HCT116 (cell line): Measurements from ENCODE around the gene ARHGAP42. TPM values are rescaled to one million over a fixed set of nuclear protein-coding genes. Genes with fewer than 3 reads are reported as not detected.

Experiments used
- ATAC-seq: fragments of 200-7000 bp; cut with Tn5 transposase; 2 replicates; pipeline ENCODE4 v1.9.1; 2020; ENCODE audit warnings: mild to moderate bottlenecking, moderate library complexity
- BruUV-seq: library from RNA; stranded (reverse); fragments of 400-500 nt; replicated peaks from 2 replicates; lab custom pipeline; 2021; lab: Mats Ljungman, UMichigan
- CTCF ChIA-PET: fragments of 300-600 bp; sonication (Branson Sonifier 250); formaldehyde crosslinking; loops from one replicate; lab custom pipeline; 2021; ENCODE audit warnings: antibody characterized with exemption; lab: Charles Lee
- POLR2A ChIA-PET: fragments of 300-600, 350-600 bp; sonication (Branson Sonifier 250); formaldehyde crosslinking; loops from one replicate; lab custom pipeline; 2021; ENCODE audit warnings: antibody characterized with exemption; lab: Charles Lee
- RAD21 ChIA-PET, 2 experiments: fragments of 300-600 bp; sonication (Branson Sonifier 250); formaldehyde crosslinking; loops; one replicate each; lab custom pipeline; 2023; ENCODE audit warnings: low total read pairs in 2 of 2; ENCODE audit not compliant: uncharacterized antibody in 2 of 2, unreplicated experiment in 2 of 2, low non-redundant PET in 1 of 2; lab: Charles Lee
- DNase-seq: peaks from one replicate; pipeline ENCODE4 v3.0.0-alpha.2; 2010; ENCODE audit warnings: low read depth, low spot score
- H2AFZ ChIP-seq: fragments of 200-600 bp; shearing (Covaris generic), sonication (generic); 2 replicates; pipeline ENCODE4 v1.6.1; 2017; ENCODE audit warnings: low read depth, mixed run types, mixed read lengths, antibody characterized with exemption, low read length; ENCODE audit not compliant: poor library complexity, severe bottlenecking
- H3K27ac ChIP-seq: 2 replicates; pipeline ENCODE4 v1.5.1; 2012; ENCODE audit warnings: low read depth, low read length
- H3K27me3 ChIP-seq: fragments of 200-600 bp; sonication (generic); 2 replicates; pipeline ENCODE4 v1.6.1; 2016; ENCODE audit warnings: mixed run types, low read length, mixed read lengths; ENCODE audit not compliant: insufficient read depth
- H3K36me3 ChIP-seq, 2 experiments: fragments of 200-500 bp in 1 of 2; fragments of 200-600 bp in 1 of 2; sonication (Bioruptor generic) in 1 of 2; sonication (generic) in 1 of 2; 2 replicates each; pipeline versions ENCODE4 v1.5.1 to v1.6.1; 2014 to 2016; ENCODE audit warnings: low read length in 2 of 2, inconsistent platforms in 1 of 2, mixed read lengths in 1 of 2, mixed run types in 1 of 2; ENCODE audit not compliant: insufficient read depth in 2 of 2, control insufficient read depth in 1 of 2
- H3K4me1 ChIP-seq, 2 experiments: fragments of 200-600 bp in 1 of 2; sonication (generic) in 1 of 2; 2 replicates each; pipeline versions ENCODE4 v1.5.1 to v1.6.1; 2012 to 2017; ENCODE audit warnings: low read length in 2 of 2, inconsistent platforms in 1 of 2, mild to moderate bottlenecking in 1 of 2, mixed read lengths in 1 of 2, mixed run types in 1 of 2, moderate library complexity in 1 of 2; ENCODE audit not compliant: insufficient read depth in 2 of 2, control insufficient read depth in 1 of 2
- H3K4me2 ChIP-seq: fragments of 200-600 bp; sonication (generic); 2 replicates; pipeline ENCODE4 v1.6.1; 2017; ENCODE audit warnings: mixed run types, low read length, mixed read lengths
- H3K4me3 ChIP-seq, 2 experiments: fragments of 200-600 bp in 1 of 2; sonication (generic) in 1 of 2; replicated peaks in 1 of 2; 2 replicates each; pipeline ENCODE4 v1.5.1; 2011 to 2016; ENCODE audit warnings: low read length in 2 of 2, control low read depth in 1 of 2, low read depth in 1 of 2, mild to moderate bottlenecking in 1 of 2, mixed read lengths in 1 of 2, mixed run types in 1 of 2
- H3K79me2 ChIP-seq: fragments of 200-600 bp; sonication (generic); 2 replicates; pipeline ENCODE4 v1.6.1; 2017; ENCODE audit warnings: mild to moderate bottlenecking, mixed run types, low read length, moderate library complexity, mixed read lengths; ENCODE audit not compliant: insufficient read depth
- H3K9ac ChIP-seq: fragments of 200-600 bp; sonication (generic); 2 replicates; pipeline ENCODE4 v1.6.1; 2016; ENCODE audit warnings: low read length, mixed read lengths
- H3K9me2 ChIP-seq: fragments of 200-600 bp; sonication (generic), shearing (Covaris generic); 2 replicates; pipeline ENCODE4 v1.6.1; 2017; ENCODE audit warnings: mixed run types, mild to moderate bottlenecking, moderate library complexity; ENCODE audit not compliant: insufficient read depth
- H3K9me3 ChIP-seq, 2 experiments: fragments of 200-500 bp in 1 of 2; fragments of 200-600 bp in 1 of 2; sonication (Bioruptor generic) in 1 of 2; sonication (generic) in 1 of 2; 2 replicates each; pipeline ENCODE4 v1.6.1; 2014 to 2017; ENCODE audit warnings: low read length in 2 of 2, mixed read lengths in 2 of 2, inconsistent platforms in 1 of 2, low read depth in 1 of 2, mild to moderate bottlenecking in 1 of 2, mixed run types in 1 of 2, moderate library complexity in 1 of 2; ENCODE audit not compliant: control insufficient read depth in 1 of 2, insufficient read depth in 1 of 2
- H4K20me1 ChIP-seq: fragments of 200-600 bp; sonication (generic), shearing (Covaris generic); 2 replicates; pipeline ENCODE4 v1.6.1; 2017; ENCODE audit warnings: mixed run types, mild to moderate bottlenecking, moderate library complexity; ENCODE audit not compliant: insufficient read depth
- CEBPB ChIP-seq: IDR thresholded peaks from 2 replicates; pipeline ENCODE4 v1.6.1; 2012; ENCODE audit warnings: low read depth
- CTCF ChIP-seq, 3 experiments: fragments of 200-600 bp in 1 of 3; sonication (generic) in 1 of 3; IDR thresholded peaks in 2 of 3; conservative IDR thresholded peaks in 1 of 3; 2 replicates each; pipeline ENCODE4 v1.5.1; 2012 to 2017; ENCODE audit warnings: low read depth in 2 of 3, low read length in 2 of 3, antibody characterized with exemption in 1 of 3, borderline replicate concordance in 1 of 3, control low read depth in 1 of 3, mild to moderate bottlenecking in 1 of 3, mixed read lengths in 1 of 3, mixed run types in 1 of 3, moderate library complexity in 1 of 3; ENCODE audit not compliant: insufficient read depth in 1 of 3
- EZH2 ChIP-seq: fragments of 200-600 bp; sonication (generic); IDR thresholded peaks from 2 replicates; pipeline ENCODE4 v1.6.1; 2017; ENCODE audit warnings: antibody characterized with exemption, mixed run types
- POLR2A ChIP-seq: IDR thresholded peaks from 2 replicates; pipeline ENCODE4 v1.7.0; 2011; ENCODE audit warnings: borderline replicate concordance; ENCODE audit not compliant: insufficient read depth, insufficient read length; ENCODE audit errors: extremely low read depth
- POLR2AphosphoS5 ChIP-seq: IDR thresholded peaks from 2 replicates; pipeline ENCODE4 v1.6.1; 2011; ENCODE audit warnings: mild to moderate bottlenecking, low read depth, low read length, moderate library complexity
- REST ChIP-seq: IDR thresholded peaks from 2 replicates; pipeline ENCODE4 v1.6.1; 2012; ENCODE audit warnings: low read depth
- SIN3A ChIP-seq: IDR thresholded peaks from 2 replicates; pipeline ENCODE4 v1.6.1; 2012; ENCODE audit warnings: low read depth
- TCF7L2 ChIP-seq: IDR thresholded peaks from 2 replicates; pipeline ENCODE4 v1.7.0; 2011; ENCODE audit warnings: borderline replicate concordance, inconsistent platforms; ENCODE audit not compliant: insufficient read depth, insufficient read length; ENCODE audit errors: extremely low read depth
- intact Hi-C: fragments of 100-400 bp; cut with micrococcal nuclease; formaldehyde crosslinking; loops from 2 replicates; pipeline ENCODE4 v1.10.0; 2022
- total RNA-seq: library from RNA; stranded (reverse); gene quantifications from one replicate; pipeline ENCODE4 v1.2.1, GENCODE V29; 2021; ENCODE audit not compliant: unreplicated experiment

The ARHGAP42 gene
- total RNA-seq, 1 experiment from 2014 or later: 12.3 TPM

- no TSS peak for BruUV-seq
- no peaks in the 10 kb centered on the region for H3K36me3 ChIP-seq
- H3K9ac ChIP-seq: no peak overlapping the region
- H3K27me3 ChIP-seq: no peaks in the 10 kb centered on the region
- H3K4me1 ChIP-seq: peaks cover 0 to 12% of the 10 kb centered on the region in 2 experiments; a peak in 2 of 4 replicates
- TF ChIP-seq CTCF (IDR thresholded peaks at IDR 0.05 in 2 of 3, conservative IDR thresholded peaks at IDR 0.05 in 1 of 3; ENCODE audit: borderline replicate concordance in 1 of 3, insufficient read depth in 1 of 3, low read depth in 2 of 3, low read length in 2 of 3): no peak
- TF ChIP-seq POLR2AphosphoS5: no peak
- TF ChIP-seq TCF7L2: no peak
- no peak for TF ChIP-seq EZH2
- TF ChIP-seq POLR2A: no peak
- no peak for TF ChIP-seq REST
- TF ChIP-seq CEBPB: no peak
- TF ChIP-seq SIN3A: no peak
- TF ChIP-seq, all 23 proteins: peak for 0
- Histone ChIP-seq H3K79me2 (peaks cover 15% of the 10 kb centered on the region; the same call in 1 of the 2 replicates), H2AFZ (no peak overlapping the region), H4K20me1 (no peaks in the 10 kb centered on the region), H3K9me2 (no peaks in the 10 kb centered on the region), H3K27ac (no peak overlapping the region), H3K4me3 (no peak overlapping the region), H3K4me2 (no peak overlapping the region), H3K9me3 (no peaks in the 10 kb centered on the region)
- DNase-seq (no peak), ATAC-seq (no peak)
- ChIA-PET RAD21 (no interaction called here), CTCF (no interaction called here), POLR2A (no interaction called here)
- intact Hi-C loops: no loop called here
These were observed 104.8 kb downstream of the ARHGAP42 start for GRCh38 chr11:100791860-100792259.
